Measurements from ENCODE around the gene KCNK2.

The KCNK2 gene

GRCh38 chr1:215269955-215270354 lies 187.4 kb downstream of the KCNK2 start:
- no peak overlapping the region for H3K4me3 ChIP-seq (replicated peaks; ENCODE audit: insufficient read depth, low read length)
- no peaks in the 10 kb centered on the region for H3K27me3 ChIP-seq (ENCODE audit: insufficient read depth, poor library complexity, severe bottlenecking)
- DNase-seq (ENCODE audit: low read depth in 1 of 2, low spot score in 1 of 2), result no peak
- TF ChIP-seq REST (IDR thresholded peaks at IDR 0.05; ENCODE audit: insufficient replicate concordance, low read depth), result no peak
- no peak for TF ChIP-seq SPI1 (IDR thresholded peaks at IDR 0.05; ENCODE audit: borderline replicate concordance, low read depth)
- TF ChIP-seq GABPA (IDR thresholded peaks at IDR 0.05; ENCODE audit: low read depth), result no peak
- no peak for TF ChIP-seq POLR2AphosphoS5 (IDR thresholded peaks at IDR 0.05; ENCODE audit: low read depth)
- no peak for TF ChIP-seq CTCF (IDR thresholded peaks at IDR 0.05; ENCODE audit: insufficient read depth, low read length)
- H3K27ac ChIP-seq (replicated peaks), result no peak overlapping the region

GRCh38 chr1:215273838-215274516 lies 191.4 kb downstream of the KCNK2 start:
- no peak for DNase-seq (ENCODE audit: low read depth in 1 of 2, low spot score in 1 of 2)
- Histone ChIP-seq H3K27ac (replicated peaks) (no peak overlapping the region), H3K4me3 (replicated peaks; ENCODE audit: insufficient read depth, low read length) (no peak overlapping the region), H3K27me3 (ENCODE audit: insufficient read depth, poor library complexity, severe bottlenecking) (no peaks in the 10 kb centered on the region)
- TF ChIP-seq CTCF (IDR thresholded peaks at IDR 0.05; ENCODE audit: insufficient read depth, low read length) (no peak), REST (IDR thresholded peaks at IDR 0.05; ENCODE audit: insufficient replicate concordance, low read depth) (no peak), GABPA (IDR thresholded peaks at IDR 0.05; ENCODE audit: low read depth) (no peak), POLR2AphosphoS5 (IDR thresholded peaks at IDR 0.05; ENCODE audit: low read depth) (no peak), SPI1 (IDR thresholded peaks at IDR 0.05; ENCODE audit: borderline replicate concordance, low read depth) (no peak)

GRCh38 chr1:215276582-215276981 lies 194.0 kb downstream of the KCNK2 start:
- Histone ChIP-seq H3K27me3 (ENCODE audit: insufficient read depth, poor library complexity, severe bottlenecking) (no peaks in the 10 kb centered on the region), H3K27ac (replicated peaks) (no peak overlapping the region), H3K4me3 (replicated peaks; ENCODE audit: insufficient read depth, low read length) (no peak overlapping the region)
- TF ChIP-seq CTCF (IDR thresholded peaks at IDR 0.05; ENCODE audit: insufficient read depth, low read length) (no peak), SPI1 (IDR thresholded peaks at IDR 0.05; ENCODE audit: borderline replicate concordance, low read depth) (no peak), POLR2AphosphoS5 (IDR thresholded peaks at IDR 0.05; ENCODE audit: low read depth) (no peak), REST (IDR thresholded peaks at IDR 0.05; ENCODE audit: insufficient replicate concordance, low read depth) (no peak), GABPA (IDR thresholded peaks at IDR 0.05; ENCODE audit: low read depth) (no peak)
- no peak for DNase-seq (ENCODE audit: low read depth in 1 of 2, low spot score in 1 of 2)
